DOHH2 (cell line): ENCODE measurements around the gene ADCY5.

Experiments used
- EZH2phosphoT487 ChIP-seq: fragments of 200-600 bp; sonication (generic); IDR thresholded peaks from 2 replicates; pipeline ENCODE4 v1.6.1; 2017; ENCODE audit warnings: borderline replicate concordance, mild to moderate bottlenecking, antibody characterized with exemption, low read length, moderate library complexity, mixed read lengths
- TF ChIP-seq, protein P1 (sequence below): fragments of 200-600 bp; sonication (generic); IDR thresholded peaks from one replicate; pipeline ENCODE4 v1.5.1; 2014; ENCODE audit warnings: antibody characterized with exemption, mild to moderate bottlenecking, low read depth, low read length; ENCODE audit not compliant: poor library complexity, severe bottlenecking

- TF ChIP-seq, protein P1, sequence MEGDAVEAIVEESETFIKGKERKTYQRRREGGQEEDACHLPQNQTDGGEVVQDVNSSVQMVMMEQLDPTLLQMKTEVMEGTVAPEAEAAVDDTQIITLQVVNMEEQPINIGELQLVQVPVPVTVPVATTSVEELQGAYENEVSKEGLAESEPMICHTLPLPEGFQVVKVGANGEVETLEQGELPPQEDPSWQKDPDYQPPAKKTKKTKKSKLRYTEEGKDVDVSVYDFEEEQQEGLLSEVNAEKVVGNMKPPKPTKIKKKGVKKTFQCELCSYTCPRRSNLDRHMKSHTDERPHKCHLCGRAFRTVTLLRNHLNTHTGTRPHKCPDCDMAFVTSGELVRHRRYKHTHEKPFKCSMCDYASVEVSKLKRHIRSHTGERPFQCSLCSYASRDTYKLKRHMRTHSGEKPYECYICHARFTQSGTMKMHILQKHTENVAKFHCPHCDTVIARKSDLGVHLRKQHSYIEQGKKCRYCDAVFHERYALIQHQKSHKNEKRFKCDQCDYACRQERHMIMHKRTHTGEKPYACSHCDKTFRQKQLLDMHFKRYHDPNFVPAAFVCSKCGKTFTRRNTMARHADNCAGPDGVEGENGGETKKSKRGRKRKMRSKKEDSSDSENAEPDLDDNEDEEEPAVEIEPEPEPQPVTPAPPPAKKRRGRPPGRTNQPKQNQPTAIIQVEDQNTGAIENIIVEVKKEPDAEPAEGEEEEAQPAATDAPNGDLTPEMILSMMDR: no peak
- no peak for TF ChIP-seq EZH2phosphoT487
Observed at GRCh38 chr3:123406598-123406997, 42.3 kb downstream of the ADCY5 start.
